Renal pelvis (tissue), 4 donors: ENCODE data around the gene FOXD3. TPM values are rescaled to one million over a fixed set of nuclear protein-coding genes. Genes with fewer than 3 reads are reported as not detected.
A peak's percentile ranks its signal among the peaks of the same experiment; 100 is the strongest.
"Not testable (repeated sequence)": the region's sequence is repeated elsewhere in the genome, so short reads cannot be mapped to it uniquely, and the experiment has no call there.

ENCODE experiments used
- DNase-seq: peaks from one replicate; pipeline ENCODE4 v3.0.0-alpha.2; 2013
- polyA plus RNA-seq, 3 donors: library from polyadenylated mRNA; unstranded; fragments of 120-200 nt; gene quantifications; one replicate each; pipeline ENCODE4 v1.2.1, GENCODE V29; 2013; ENCODE audit not compliant: insufficient read length in 3 of 3

Gene FOXD3
- polyA plus RNA-seq, 3 donors, result 0.12 to 0.60 TPM; not detected in 1

DNA sequence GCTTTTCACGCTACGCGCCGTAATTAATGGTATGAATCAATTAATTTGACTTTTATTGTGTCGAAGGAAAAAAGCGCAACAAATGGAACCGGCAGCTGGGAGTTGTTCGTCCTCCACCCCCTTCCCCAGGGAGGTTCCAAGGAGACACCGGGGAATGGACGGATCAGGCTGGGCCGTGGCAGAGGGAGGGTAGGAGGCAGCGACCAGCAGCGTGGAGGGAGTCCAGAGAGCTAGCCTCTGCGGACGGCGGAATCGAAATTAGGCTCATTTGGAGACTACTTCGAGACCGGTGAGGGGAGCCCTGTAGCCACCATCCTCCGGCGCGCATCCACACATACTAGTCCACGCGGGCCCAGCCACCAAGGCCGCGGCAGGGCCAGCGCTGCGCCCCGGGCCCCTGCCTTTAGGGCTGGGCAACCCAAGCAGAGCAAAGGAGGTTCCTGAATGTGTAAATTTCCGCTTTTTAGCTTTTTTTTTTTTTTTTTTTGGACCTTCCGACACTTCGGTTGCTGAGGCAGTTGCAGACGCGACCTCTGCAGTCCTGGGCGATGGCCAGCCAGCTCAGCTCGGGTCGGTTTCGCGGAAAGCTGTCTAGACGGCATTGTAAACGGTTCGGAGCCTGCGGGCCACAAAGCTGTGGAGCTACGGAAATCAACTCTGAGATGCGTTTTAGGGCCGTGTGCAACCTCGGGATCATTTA is 2.2 kb upstream of the FOXD3 start:
- DNase-seq, result no peak

DNA sequence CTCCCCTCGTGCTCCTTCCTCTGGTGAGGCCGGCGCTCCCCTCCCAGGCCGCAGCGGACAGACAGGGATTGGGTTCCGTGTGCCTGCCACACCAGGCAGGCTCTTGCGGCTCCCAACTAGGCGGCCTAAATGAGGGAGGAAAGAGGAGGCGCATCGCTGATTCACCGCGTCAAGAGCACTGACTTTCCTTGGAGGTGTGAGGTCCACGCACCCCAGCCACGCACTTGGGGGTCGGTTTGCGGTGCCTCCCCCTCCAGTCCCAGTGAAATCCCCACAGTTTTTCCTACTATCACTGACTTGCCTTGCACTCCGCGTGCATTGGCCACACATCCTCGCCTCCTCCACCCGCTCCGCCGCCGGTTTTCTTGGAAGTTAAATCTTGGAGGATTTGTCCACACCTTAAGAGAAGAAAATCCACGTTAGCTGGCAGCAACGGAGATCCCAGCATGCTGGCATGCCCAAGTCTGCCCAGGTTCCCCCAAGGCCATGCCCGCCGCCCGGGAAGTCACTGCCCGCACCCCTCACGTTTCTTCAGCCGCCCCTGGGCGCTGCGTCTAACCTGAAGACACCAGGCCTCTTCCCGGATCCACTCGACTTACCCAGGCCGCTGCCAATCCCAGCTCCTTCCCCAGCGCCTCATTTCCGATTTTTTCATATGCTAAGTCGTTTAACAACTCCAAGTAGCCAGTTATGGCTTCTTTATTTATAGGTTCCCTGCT is 1.1 kb upstream of the FOXD3 start:
- DNase-seq, result no peak

DNA sequence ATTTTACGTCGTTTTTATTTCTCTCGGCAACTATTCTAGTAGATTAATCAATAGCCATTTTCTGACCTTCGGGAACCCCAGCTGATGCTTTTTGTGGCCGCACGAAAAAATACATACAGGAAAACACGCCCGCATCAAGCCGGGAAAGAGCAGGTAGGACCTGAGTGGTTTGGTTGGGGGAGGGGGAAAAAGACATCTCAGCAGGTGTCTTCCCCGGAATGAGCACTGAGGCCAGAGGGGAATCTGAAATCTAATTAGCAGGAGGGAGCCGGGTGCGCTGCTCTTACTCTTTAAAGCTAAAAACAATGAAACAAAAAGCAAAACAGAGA is 618 bp upstream of the FOXD3 start:
- DNase-seq, result no peak

GRCh38 chr1:63322944-63323864 is 837 bp downstream of the FOXD3 start:
- no peak for DNase-seq

DNA sequence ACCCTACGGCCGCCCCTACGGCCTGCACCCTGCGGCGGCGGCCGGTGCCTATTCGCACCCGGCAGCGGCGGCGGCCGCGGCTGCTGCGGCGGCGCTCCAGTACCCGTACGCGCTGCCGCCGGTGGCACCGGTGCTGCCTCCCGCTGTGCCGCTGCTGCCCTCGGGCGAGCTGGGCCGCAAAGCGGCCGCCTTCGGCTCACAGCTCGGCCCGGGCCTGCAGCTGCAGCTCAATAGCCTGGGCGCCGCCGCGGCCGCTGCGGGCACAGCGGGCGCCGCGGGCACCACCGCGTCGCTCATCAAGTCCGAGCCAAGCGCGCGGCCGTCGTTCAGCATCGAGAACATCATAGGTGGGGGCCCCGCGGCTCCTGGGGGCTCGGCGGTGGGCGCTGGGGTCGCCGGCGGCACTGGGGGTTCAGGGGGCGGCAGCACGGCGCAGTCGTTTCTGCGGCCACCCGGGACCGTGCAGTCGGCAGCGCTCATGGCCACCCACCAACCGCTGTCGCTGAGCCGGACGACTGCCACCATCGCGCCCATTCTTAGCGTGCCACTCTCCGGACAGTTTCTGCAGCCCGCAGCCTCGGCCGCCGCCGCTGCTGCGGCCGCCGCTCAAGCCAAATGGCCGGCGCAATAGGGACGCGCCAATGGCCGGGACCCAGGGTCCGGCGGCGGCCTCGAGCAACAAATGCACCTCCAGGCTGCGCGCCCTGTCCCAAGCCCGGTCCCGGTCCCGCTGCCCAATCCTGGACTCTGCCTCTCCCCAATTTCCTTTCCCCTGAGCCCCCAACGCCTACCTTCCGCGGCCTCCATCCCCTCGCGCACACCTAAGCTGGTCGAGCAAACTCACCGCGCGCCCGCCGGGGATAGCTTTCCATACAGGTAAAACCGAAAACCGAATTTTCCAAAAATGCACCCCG is 1.8 kb downstream of the FOXD3 start:
- no peak for DNase-seq

DNA sequence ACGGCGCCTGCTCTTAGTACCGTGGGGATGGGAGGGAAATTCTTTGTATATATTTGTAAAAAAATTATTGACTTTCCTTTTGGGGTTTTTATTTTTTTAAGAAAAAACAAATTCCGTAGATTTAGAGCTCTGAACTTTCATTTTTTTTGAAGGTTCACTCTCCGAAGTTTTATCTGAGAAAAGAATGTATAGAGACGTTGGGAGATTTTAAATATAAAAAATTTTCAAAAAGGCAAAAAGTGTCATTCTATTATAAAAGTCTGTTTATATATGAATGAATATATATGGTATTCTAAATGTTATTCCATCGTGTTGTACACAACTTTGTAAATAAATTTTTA is 2.4 kb downstream of the FOXD3 start:
- DNase-seq, result no peak

- DNase-seq, result no peak
Measured at GRCh38 chr1:63325279-63325985, 3.1 kb downstream of the FOXD3 start.

DNA sequence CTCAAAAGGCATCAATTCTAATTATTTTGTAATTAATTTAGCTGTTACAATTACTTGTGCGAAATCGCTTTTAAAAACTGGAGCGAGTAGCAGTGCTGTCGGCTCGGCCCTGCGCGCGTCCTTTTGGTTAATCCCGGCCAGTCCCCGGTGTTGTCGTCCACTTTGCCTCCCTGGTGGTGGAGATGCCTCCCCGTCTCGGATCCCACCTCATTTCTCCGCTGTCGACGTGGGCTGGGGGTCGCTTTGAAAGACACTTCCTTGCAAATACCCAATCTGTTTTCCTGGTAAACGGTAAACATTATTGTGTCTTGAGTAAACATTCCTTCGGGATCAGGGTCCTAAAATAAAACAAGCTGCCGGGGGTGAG is 3.7 kb downstream of the FOXD3 start:
- no peak for DNase-seq

- DNase-seq, result no peak
Measured at GRCh38 chr1:63326473-63327380, 4.4 kb downstream of the FOXD3 start.

- DNase-seq, result peak; percentile 70
Measured at GRCh38 chr1:63327417-63328054, 5.2 kb downstream of the FOXD3 start.

DNA sequence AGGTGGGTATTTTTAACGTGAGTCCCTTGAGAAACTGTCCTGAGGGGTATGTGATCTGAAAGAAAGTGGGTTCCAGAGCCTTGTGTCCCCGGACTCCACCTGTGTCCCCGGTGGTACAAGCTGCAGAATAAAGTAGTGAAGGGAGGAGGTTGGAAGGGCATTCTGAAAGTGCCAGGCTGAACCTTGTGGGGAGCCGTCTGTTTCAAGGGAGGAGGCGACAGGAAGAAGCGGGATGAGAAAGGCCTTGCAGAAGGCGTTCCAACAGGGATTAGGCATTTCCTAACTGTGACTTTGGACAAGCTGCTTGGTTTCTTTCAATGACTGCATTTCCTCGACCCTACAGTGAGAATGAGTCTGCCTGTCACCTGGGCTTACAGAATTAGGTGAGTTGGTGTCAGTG is 5.8 kb downstream of the FOXD3 start:
- no peak for DNase-seq

DNA sequence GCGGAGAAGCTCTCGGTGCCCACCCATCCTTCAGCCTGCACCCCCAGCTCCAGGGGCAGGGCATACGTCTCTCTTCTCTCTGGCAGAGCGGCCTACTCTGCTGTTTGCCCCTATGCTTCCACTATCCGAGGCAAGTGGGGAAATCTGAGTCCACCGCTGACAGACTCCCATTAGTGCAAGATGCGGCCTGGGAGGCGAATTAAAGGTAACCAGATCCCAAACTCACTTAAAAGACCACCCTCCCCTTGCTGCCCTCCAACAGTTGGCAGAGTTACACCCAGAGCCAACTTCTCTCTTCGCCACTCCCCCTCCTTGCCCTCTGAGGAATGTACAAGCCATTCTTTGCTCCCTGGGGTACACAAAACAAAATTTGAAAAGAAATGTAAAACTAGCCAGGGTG is 6.4 kb downstream of the FOXD3 start:
- no peak for DNase-seq

GRCh38 chr1:63329621-63330330 is 7.4 kb downstream of the FOXD3 start:
- DNase-seq, result no peak

DNA sequence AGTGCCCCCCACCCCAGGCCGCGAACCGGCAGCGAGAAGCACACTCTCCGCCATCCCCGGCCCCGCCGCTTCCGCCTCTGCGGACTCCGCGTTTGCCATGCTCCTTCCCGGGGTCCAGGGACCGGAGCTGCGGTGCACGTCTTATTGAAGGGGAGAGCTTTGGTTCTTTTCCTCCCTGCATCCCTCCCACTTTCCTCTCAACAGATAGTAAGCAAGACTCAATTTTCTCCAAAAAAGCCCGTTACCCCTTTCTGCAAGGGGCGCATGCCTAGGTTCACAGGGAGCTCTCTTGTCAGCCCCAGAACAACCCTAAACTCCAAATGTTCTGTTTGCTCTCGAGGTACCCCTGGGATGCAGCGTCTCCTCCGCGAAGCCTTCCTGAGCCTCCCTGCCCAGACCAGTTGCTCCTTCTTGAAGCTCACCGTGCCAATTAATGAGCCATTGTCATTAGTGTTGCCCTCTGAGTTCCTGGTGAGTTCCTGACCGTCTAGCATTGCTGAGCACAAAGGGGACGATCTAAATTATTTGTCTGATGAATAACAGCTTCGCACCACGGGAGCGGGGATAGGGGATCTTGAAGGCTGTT is 8.1 kb downstream of the FOXD3 start:
- no peak for DNase-seq

DNA sequence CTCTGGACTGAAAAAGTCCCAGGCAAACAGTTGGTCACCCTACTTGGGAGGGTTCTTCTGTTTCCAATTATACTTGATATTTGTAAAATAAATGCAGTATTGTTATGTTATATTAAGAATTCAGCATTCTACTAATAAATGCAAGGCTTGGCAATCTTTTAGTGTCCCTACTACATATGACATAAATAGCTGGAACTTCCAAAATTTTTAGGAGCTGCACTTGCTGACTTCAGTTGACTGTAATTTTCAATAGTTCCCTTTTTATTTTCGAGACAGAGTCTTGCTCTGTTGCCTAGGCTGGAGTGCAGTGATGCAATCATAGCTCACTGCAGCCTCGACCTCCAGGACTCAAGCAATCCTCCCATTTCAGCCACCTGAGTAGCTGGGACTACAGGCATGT is 20.0 kb downstream of the FOXD3 start:
- no peak for DNase-seq

DNA sequence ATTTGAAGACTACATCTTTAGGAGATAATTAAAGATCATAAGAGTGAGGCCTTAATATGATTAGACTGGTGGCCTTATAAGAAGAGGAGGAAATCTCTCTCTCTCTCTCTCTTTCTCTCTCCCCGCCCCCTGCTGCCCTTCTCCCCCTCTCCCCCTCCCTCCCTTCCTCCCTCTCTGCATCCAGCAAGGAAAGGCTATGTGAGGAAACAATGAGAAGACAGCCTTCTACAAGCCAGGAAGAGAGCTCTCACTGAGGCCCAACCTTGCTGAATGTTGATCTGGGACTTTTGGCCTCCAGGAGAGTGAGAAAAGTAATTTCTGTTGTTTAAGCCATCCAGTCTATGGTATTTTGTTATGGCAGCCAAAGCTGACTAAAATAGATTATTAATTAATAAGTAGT is 21.6 kb downstream of the FOXD3 start:
- DNase-seq, result no peak

DNA sequence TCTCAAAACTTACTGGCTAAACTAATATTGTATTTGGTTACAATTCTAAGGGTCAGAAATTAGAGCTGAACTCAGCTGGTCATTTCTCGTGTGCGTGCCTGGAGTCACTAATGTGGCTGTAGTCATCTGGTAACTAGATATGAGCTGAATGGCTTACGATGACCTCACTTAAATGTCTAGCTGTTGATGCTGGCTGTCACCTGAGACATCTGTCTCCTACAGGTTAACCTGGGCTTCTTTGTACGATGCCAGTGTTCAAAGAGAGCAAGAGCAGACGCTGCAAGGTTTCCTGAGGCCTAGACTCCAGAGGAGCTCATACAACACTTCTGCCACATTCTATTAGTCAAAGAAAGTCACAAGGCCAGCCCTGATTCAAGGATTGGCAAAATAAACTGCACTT is 28.0 kb downstream of the FOXD3 start:
- no peak for DNase-seq

GRCh38 chr1:63352736-63353135 is 30.4 kb downstream of the FOXD3 start:
- DNase-seq, result no peak

- DNase-seq, result not testable (repeated sequence)
Measured at GRCh38 chr1:63356234-63356633, 33.9 kb downstream of the FOXD3 start.
